Activated effector memory CD4-positive, alpha-beta T cell treated with Interleukin-2 at 50 U/mL for 16 hours (primary cell): ENCODE measurements around the gene ZNF511.

Source experiments
- DNase-seq: peaks from one replicate; pipeline ENCODE4 v3.0.0-alpha.2; 2020

ZNF511 gene

DNA sequence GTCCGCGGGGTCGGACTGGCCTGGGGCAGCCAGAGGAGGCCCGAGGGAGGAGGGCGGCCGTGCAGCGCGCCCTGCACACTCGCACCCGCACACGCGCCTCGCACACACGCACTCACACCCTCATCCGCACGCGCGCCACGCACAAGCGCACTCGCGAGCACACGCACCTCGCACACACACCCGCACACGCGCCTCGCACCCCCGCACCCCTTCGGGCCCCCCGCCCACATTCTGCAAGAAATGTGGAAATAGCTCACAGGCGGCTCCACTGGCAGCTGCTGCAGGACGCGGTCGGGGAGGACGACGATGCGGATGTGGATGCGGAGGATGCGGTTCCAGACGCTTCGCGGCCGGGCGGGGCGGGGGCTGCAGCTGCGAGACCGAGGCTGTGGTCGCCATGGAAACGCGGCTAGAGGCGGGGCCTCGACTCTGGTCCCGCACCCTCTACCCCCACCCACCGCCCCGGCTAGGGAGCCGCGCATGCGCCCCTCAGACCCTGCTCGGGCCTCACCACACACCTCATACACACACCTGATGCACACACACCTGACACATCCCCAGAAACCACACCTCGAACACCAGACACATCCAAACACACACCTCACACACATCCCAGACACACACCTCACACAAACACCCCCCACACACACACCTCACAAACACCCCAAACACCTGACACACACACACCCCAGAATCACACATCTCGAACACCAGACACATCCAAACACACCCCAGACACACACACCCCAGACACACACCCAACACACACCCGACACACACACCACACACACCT is 28.1 kb downstream of the ZNF511 start, which contains the start of gene CALY:
Gene CALY, minus strand, starts transcription at position 320 of the 793 bp plus-strand sequence. CDS start 7,907 bp downstream, outside the sequence.
- DNase-seq: peak; percentile 84

DNA sequence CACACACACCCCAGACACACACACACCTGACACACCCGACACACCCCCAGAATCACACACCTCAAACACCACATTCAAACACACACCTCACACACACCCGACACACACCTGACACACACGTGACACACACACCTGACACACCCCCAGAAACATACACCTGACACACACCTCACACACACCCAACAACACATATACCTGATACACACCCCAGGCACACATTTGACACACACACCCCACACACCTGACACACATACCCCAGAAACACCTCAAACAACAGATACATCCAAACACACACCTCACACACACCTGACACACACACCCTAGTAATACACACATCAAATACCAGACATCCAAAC is 28.6 kb downstream of the ZNF511 start:
- no peak for DNase-seq

- no peak for DNase-seq
Measured at GRCh38 chr10:133338080-133339071, 29.7 kb downstream of the ZNF511 start.

GRCh38 chr10:133339708-133340380 is 31.1 kb downstream of the ZNF511 start:
- DNase-seq: no peak

DNA sequence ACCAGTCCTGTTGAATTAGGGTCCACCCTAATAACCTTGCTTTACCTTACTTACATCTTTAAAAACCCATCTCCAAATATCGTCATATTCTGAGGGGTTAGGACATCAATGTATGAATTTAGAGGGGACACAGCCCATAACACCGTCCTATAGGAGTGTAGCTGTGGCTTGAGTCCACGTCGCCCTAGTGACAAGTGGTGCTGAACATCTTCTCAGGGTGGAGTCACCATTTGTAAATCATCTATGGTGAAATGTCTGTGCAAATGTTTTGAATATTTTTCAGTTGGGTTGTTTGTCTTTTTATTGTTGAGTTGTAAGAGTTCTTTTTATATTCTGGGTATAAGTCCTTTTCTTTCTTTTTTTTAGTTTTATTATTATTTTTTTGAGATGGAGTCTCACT is 33.3 kb downstream of the ZNF511 start:
- no peak for DNase-seq

GRCh38 chr10:133342942-133343341 is 34.2 kb downstream of the ZNF511 start:
- no peak for DNase-seq

GRCh38 chr10:133343558-133343957 is 34.8 kb downstream of the ZNF511 start:
- no peak for DNase-seq

- DNase-seq: no peak
Measured at GRCh38 chr10:133344236-133344635, 35.5 kb downstream of the ZNF511 start.

- DNase-seq: no peak
Measured at GRCh38 chr10:133346413-133346812, 37.7 kb downstream of the ZNF511 start.

DNA sequence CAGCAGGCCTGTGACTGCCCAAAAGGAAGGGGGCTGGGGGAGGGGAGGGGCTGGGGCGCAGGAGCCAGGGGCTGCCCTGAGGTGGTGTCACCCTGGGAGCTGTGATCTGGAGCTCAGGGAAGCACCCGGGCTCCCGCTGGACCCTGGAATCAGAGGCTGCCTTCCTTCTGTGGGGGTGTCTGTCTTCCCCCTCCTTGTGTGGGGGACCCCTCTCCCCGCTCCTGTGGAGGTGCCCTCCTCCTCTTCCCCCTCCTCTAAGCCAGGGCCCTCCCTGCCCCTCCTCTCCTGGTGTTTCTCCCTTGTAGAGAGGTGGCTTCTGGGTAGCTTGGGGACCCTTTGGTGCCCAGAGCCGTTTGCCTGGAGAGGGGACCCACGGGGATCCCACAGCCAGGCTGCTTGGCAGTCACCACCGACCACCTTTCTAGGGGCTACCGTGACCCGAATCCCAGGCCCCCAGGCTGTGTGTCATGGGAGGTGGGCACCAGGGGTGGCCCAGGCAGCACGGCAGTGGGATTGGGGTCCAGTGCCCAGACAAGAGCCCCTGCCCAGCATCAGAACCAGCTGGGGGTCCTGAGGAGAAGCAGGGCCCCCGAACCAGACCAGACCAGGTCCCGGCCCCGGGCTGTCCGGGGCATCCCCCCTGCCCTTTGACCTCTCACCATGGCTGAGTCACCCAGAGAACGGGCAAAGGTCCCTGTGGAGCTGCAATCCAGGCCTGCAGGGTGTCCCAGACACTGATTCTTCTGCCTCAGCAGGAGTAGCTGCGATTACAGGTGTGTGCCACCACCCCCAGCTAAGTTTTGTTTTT is 39.2 kb downstream of the ZNF511 start:
- DNase-seq: no peak

- no peak for DNase-seq
Measured at GRCh38 chr10:133349160-133349568, 40.5 kb downstream of the ZNF511 start.

DNA sequence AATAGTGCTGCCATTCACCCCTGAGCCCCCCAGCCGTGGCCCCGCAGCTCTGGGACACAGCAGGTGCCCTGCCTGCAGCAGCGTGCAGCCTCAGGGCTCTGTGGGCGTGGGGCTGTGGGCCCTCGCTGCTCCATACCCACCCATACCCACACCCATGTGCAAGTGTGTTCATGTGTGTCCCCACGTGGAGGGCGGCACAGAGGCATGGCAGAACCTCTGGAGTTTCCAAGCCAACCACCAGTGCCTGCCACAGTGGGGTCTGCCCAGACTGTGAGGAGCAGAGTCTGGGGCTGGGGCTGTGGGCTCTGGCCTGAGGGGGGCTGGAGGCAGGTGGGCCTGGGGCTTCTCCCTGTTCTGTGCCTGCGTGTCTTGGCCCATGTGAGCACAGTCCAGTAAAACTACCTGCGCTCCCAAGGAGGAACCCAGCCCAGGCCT is 40.9 kb downstream of the ZNF511 start:
- no peak for DNase-seq

DNA sequence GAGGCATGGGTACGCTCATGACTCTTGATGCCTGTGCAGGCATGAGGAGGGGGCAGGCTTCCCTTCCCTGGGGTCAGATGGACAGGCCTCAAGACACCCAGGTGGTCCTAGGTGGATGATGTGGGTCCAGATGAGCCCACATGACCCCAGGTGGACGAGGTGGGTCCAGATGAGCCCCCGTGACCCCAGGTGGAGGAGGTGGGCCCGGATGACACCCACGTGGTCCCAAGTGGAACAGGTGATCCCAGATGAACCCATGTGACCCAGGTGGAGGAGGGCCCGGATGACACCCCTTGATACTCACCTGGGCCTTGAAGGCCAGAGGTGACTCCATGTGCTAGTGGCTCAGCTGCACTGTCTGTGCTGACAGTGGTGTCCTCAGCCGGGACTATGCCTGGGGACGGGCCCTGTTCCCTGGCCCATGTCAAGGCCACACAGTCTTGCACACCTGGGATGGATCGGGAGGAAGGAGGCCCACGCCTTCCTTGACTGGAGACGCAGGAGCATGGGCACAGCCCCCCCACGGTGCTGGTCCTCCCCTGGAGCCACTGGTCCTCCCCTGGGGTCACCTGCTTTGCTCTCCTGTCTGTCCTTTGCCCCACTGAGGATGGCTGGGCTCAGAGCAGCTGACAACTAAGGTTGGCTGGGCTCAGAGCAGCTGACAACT is 41.7 kb downstream of the ZNF511 start:
- DNase-seq: no peak

- no peak for DNase-seq
Measured at GRCh38 chr10:133350950-133351329, 42.2 kb downstream of the ZNF511 start.

DNA sequence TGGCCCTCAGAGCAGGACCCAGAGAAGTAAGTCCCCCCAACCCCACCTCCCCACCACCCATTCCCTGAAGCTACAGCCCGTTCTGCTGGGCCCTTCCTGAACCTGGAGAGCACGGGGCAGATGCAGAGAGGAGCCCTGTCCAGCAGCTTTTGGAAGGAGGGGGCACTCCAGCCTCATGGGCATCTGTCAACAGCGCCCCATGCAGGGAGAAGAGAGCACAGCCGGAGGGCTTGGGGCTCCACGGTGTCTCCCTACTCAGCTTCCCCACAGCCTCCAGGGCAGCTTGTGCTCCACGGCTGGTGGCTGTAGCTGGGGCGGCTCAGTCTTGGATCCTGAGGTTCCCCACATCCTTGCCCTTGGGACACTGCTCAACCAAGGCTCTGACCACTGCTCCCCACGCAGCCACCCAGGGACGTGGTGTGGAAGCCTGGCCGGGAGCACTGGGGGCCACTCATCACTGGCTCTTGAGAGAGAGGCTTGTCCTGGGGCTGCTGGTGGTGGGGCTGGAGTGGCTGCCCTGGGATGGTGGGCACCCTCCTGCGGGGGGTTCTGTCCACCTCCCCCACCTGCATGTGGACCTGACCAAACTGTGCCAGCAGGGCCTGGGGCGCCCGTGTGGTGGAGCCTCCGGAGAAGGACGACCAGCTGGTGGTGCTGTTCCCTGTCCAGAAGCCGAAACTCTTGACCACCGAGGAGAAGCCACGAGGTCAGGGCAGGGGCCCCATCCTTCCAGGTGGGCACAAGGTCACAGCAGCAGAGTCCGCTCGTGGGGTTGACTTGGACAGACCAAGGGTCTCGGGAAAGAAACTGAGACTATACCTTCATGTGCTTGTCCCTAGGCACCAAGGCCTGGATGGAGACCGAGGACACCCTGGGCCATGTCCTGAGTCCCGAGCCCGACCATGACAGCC is 42.9 kb downstream of the ZNF511 start:
- no peak for DNase-seq

GRCh38 chr10:133353202-133353959 is 44.7 kb downstream of the ZNF511 start:
- no peak for DNase-seq

GRCh38 chr10:133353988-133354605 is 45.4 kb downstream of the ZNF511 start:
- DNase-seq: no peak

GRCh38 chr10:133354672-133355240 is 46.0 kb downstream of the ZNF511 start:
- DNase-seq: no peak

DNA sequence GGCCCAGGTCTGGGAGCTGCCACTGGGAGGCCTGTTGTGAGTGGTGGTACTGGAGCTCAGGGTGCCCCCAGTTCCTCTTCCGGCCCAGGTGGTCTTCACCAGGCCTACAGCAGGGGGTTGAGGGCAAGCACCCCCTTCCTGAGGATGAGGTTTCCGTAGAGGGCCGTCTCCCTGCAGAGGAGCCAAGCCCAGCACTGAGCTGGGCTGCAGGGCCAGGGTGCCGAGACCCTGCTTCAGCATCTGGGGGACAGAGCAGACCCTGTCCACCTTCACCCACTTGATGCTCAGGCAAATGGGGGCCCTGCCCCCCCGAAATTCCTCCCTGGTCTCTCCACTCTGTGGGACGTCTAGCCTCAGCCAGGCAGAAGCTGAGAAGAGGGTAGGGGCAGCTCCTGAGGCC is 46.6 kb downstream of the ZNF511 start:
- DNase-seq: no peak
